ENCODE measurements around the gene KRT81.

DNA sequence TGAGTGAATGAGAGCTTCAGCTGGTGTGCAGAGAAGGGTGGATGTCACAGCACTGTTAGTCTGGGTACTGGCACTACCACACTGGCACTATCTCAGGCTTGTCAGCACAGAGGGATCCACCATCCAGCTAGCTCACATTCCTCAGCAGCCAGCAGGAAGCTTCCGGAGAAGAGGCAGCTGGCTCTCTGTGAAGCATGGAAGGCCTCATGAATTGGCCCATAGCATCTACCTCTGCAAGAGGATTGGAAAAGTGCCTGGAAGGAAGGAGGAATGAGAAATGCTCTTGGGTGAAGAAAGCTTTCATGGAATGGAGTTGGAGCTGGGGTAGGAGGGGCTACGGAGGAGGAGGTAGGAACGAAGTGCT, 19.9 kb upstream of the KRT81 start:
- TF ChIP-seq LEF1 (IDR thresholded peaks at IDR 0.05; ENCODE audit: borderline replicate concordance) (no peak), TARDBP (IDR thresholded peaks at IDR 0.05) (no peak)

All from HEK293T (cell line).